ENCODE data around the gene ZNF197. TPM values are rescaled to one million over a fixed set of nuclear protein-coding genes. Genes with fewer than 3 reads are reported as not detected.

Gene ZNF197
- total RNA-seq, 1 experiment from 2014 or later: 12.0 TPM

- no TSS peak for BruUV-seq (replicated peaks)
Measured at GRCh38 chr3:44584646-44585501, 40.0 kb upstream of the ZNF197 start, which contains the start of gene ZNF660. Gene ZNF660 (plus strand): TSS chr3:44584964. CDS start chr3:44594194, 9,230 bp downstream.

GRCh38 chr3:44596621-44597020, 28.2 kb upstream of the ZNF197 start:
- no peak for DNase-seq
- Mint-ChIP-seq H3K9me3 (ENCODE audit: low read depth, unreplicated experiment) (peaks cover 13% of the 10 kb centered on the region), H3K4me1 (ENCODE audit: low read depth, unreplicated experiment) (no peaks in the 10 kb centered on the region), H3K27me3 (ENCODE audit: unreplicated experiment) (no peaks in the 10 kb centered on the region), H3K4me3 (ENCODE audit: low read depth, unreplicated experiment) (no peak overlapping the region), H3K36me3 (ENCODE audit: insufficient read depth, unreplicated experiment) (no peaks in the 10 kb centered on the region), H3K27ac (ENCODE audit: unreplicated experiment) (no peak overlapping the region)
- no peak for TF ChIP-seq CTCF (IDR thresholded peaks at IDR 0.05; ENCODE audit: unreplicated experiment)
- CTCF ChIA-PET: no interaction called here
- no TSS peak for BruUV-seq (replicated peaks)
- intact Hi-C loops (cut with micrococcal nuclease; ENCODE audit: unreplicated experiment): no loop called here

More at GRCh38 chr3:44584646-44585501, 40.0 kb upstream of the ZNF197 start, which contains the start of gene ZNF660:
- no peak within 1 kb of the TSS for H3K27ac Mint-ChIP-seq (ENCODE audit: unreplicated experiment)
- H3K4me3 Mint-ChIP-seq (ENCODE audit: low read depth, unreplicated experiment): peak within 1 kb of the TSS; percentile 66
- peaks cover 9% of the 10 kb centered on the region for H3K36me3 Mint-ChIP-seq (ENCODE audit: insufficient read depth, unreplicated experiment)
- TF ChIP-seq CTCF (IDR thresholded peaks at IDR 0.05; ENCODE audit: unreplicated experiment): no peak
- intact Hi-C loops (cut with micrococcal nuclease; ENCODE audit: unreplicated experiment): no loop called here
- no peaks in the 10 kb centered on the region for H3K27me3 Mint-ChIP-seq (ENCODE audit: unreplicated experiment)
- CTCF ChIA-PET: no interaction called here
- H3K4me1 Mint-ChIP-seq (ENCODE audit: low read depth, unreplicated experiment): no peaks in the 10 kb centered on the region
- H3K9me3 Mint-ChIP-seq (ENCODE audit: low read depth, unreplicated experiment): peaks cover 14% of the 10 kb centered on the region
- peak; percentile 20 for DNase-seq

GRCh38 chr3:44601749-44602148, 23.1 kb upstream of the ZNF197 start:
- Mint-ChIP-seq H3K27ac (ENCODE audit: unreplicated experiment) (no peak overlapping the region), H3K27me3 (ENCODE audit: unreplicated experiment) (no peaks in the 10 kb centered on the region), H3K36me3 (ENCODE audit: insufficient read depth, unreplicated experiment) (no peaks in the 10 kb centered on the region), H3K4me1 (ENCODE audit: low read depth, unreplicated experiment) (no peaks in the 10 kb centered on the region), H3K9me3 (ENCODE audit: low read depth, unreplicated experiment) (peaks cover 13% of the 10 kb centered on the region), H3K4me3 (ENCODE audit: low read depth, unreplicated experiment) (no peak overlapping the region)
- intact Hi-C loops (cut with micrococcal nuclease; ENCODE audit: unreplicated experiment): no loop called here
- CTCF ChIA-PET: no interaction called here
- no TSS peak for BruUV-seq (replicated peaks)
- no peak for DNase-seq
- no peak for TF ChIP-seq CTCF (IDR thresholded peaks at IDR 0.05; ENCODE audit: unreplicated experiment)

- H3K36me3 Mint-ChIP-seq (ENCODE audit: insufficient read depth, unreplicated experiment): no peaks in the 10 kb centered on the region
- TF ChIP-seq CTCF (IDR thresholded peaks at IDR 0.05; ENCODE audit: unreplicated experiment): no peak
- H3K27ac Mint-ChIP-seq (ENCODE audit: unreplicated experiment): no peak overlapping the region
- no peak overlapping the region for H3K4me3 Mint-ChIP-seq (ENCODE audit: low read depth, unreplicated experiment)
- no peak for DNase-seq
- no peaks in the 10 kb centered on the region for H3K27me3 Mint-ChIP-seq (ENCODE audit: unreplicated experiment)
- H3K9me3 Mint-ChIP-seq (ENCODE audit: low read depth, unreplicated experiment): peaks cover 7% of the 10 kb centered on the region
- intact Hi-C loops (cut with micrococcal nuclease; ENCODE audit: unreplicated experiment): no loop called here
- BruUV-seq (replicated peaks): no TSS peak
- H3K4me1 Mint-ChIP-seq (ENCODE audit: low read depth, unreplicated experiment): no peaks in the 10 kb centered on the region
- CTCF ChIA-PET: no interaction called here
Measured at GRCh38 chr3:44612678-44613077, 12.2 kb upstream of the ZNF197 start.

All from Calu3 (cell line).